Measurements from ENCODE around the gene MAGOHB. TPM values are rescaled to one million over a fixed set of nuclear protein-coding genes. Genes with fewer than 3 reads are reported as not detected.

The MAGOHB gene
- total RNA-seq, 1 experiment from 2014 or later, result 134 TPM

GRCh38 chr12:10641735-10642500 lies 28.5 kb upstream of the MAGOHB start:
- TF ChIP-seq CTCF (IDR thresholded peaks at IDR 0.05; ENCODE audit: insufficient read depth in 1 of 2, low read depth in 1 of 2, low read length in 1 of 2, severe bottlenecking in 1 of 2, unreplicated experiment in 1 of 2), result no peak
- no peak overlapping the region for H3K27ac Mint-ChIP-seq (ENCODE audit: unreplicated experiment)
- no peaks in the 10 kb centered on the region for H3K36me3 Mint-ChIP-seq (ENCODE audit: insufficient read depth, unreplicated experiment)
- peaks cover under 1% of the 10 kb centered on the region for H3K4me1 Mint-ChIP-seq (ENCODE audit: low read depth, unreplicated experiment)
- no TSS peak for BruUV-seq (replicated peaks)
- H3K4me3 Mint-ChIP-seq (ENCODE audit: unreplicated experiment), result no peak overlapping the region
- CTCF ChIA-PET, result no interaction called here
- DNase-seq, result no peak
- H3K9me3 Mint-ChIP-seq (ENCODE audit: unreplicated experiment), result peaks cover 25% of the 10 kb centered on the region
- Histone ChIP-seq H3K9me3 (peaks cover 16% of the 10 kb centered on the region), H3K36me3 (ENCODE audit: control insufficient read depth, insufficient read depth, low read length) (no peaks in the 10 kb centered on the region), H3K4me3 (ENCODE audit: low read depth, low read length) (no peak overlapping the region), H3K4me1 (peaks cover 16% of the 10 kb centered on the region), H3K27me3 (replicated peaks; ENCODE audit: control insufficient read depth, insufficient read depth, low read length) (no peaks in the 10 kb centered on the region)
- no peaks in the 10 kb centered on the region for H3K27me3 Mint-ChIP-seq (ENCODE audit: insufficient read depth, unreplicated experiment)
- POLR2A ChIA-PET, result no interaction called here
- intact Hi-C loops (cut with micrococcal nuclease; ENCODE audit: unreplicated experiment), result no loop called here

- Histone ChIP-seq H3K9me3 (no peaks in the 10 kb centered on the region), H3K4me1 (peaks cover 44% of the 10 kb centered on the region), H3K36me3 (ENCODE audit: control insufficient read depth, insufficient read depth, low read length) (no peaks in the 10 kb centered on the region), H3K27me3 (replicated peaks; ENCODE audit: control insufficient read depth, insufficient read depth, low read length) (no peaks in the 10 kb centered on the region), H3K4me3 (ENCODE audit: low read depth, low read length) (no peak overlapping the region)
- Mint-ChIP-seq H3K4me1 (ENCODE audit: low read depth, unreplicated experiment) (peaks cover 23% of the 10 kb centered on the region), H3K27me3 (ENCODE audit: insufficient read depth, unreplicated experiment) (no peaks in the 10 kb centered on the region), H3K36me3 (ENCODE audit: insufficient read depth, unreplicated experiment) (no peaks in the 10 kb centered on the region), H3K27ac (ENCODE audit: unreplicated experiment) (no peak overlapping the region), H3K4me3 (ENCODE audit: unreplicated experiment) (no peak overlapping the region), H3K9me3 (ENCODE audit: unreplicated experiment) (no peaks in the 10 kb centered on the region)
- ChIA-PET POLR2A (no interaction called here), CTCF (no interaction called here)
- no TSS peak for BruUV-seq (replicated peaks)
- DNase-seq, result no peak
- no peak for TF ChIP-seq CTCF (IDR thresholded peaks at IDR 0.05; ENCODE audit: insufficient read depth in 1 of 2, low read depth in 1 of 2, low read length in 1 of 2, severe bottlenecking in 1 of 2, unreplicated experiment in 1 of 2)
- intact Hi-C loops (cut with micrococcal nuclease; ENCODE audit: unreplicated experiment), result no loop called here
These were observed 25.3 kb upstream of the MAGOHB start for GRCh38 chr12:10638728-10639127.

GRCh38 chr12:10636611-10637010 lies 23.2 kb upstream of the MAGOHB start:
- no peak overlapping the region for H3K4me3 ChIP-seq (ENCODE audit: low read depth, low read length)
- H3K36me3 ChIP-seq (ENCODE audit: control insufficient read depth, insufficient read depth, low read length), result no peaks in the 10 kb centered on the region
- no peak for DNase-seq
- no peak for TF ChIP-seq CTCF (IDR thresholded peaks at IDR 0.05; ENCODE audit: insufficient read depth in 1 of 2, low read depth in 1 of 2, low read length in 1 of 2, severe bottlenecking in 1 of 2, unreplicated experiment in 1 of 2)
- intact Hi-C loops (cut with micrococcal nuclease; ENCODE audit: unreplicated experiment), result no loop called here
- H3K4me1 ChIP-seq, result peaks cover 55% of the 10 kb centered on the region
- peaks cover 41% of the 10 kb centered on the region for H3K4me1 Mint-ChIP-seq (ENCODE audit: low read depth, unreplicated experiment)
- no peaks in the 10 kb centered on the region for H3K9me3 ChIP-seq
- no TSS peak for BruUV-seq (replicated peaks)
- no peak overlapping the region for H3K27ac Mint-ChIP-seq (ENCODE audit: unreplicated experiment)
- no peaks in the 10 kb centered on the region for H3K9me3 Mint-ChIP-seq (ENCODE audit: unreplicated experiment)
- no peak overlapping the region for H3K4me3 Mint-ChIP-seq (ENCODE audit: unreplicated experiment)
- ChIA-PET CTCF (no interaction called here), POLR2A (no interaction called here)
- no peaks in the 10 kb centered on the region for H3K27me3 Mint-ChIP-seq (ENCODE audit: insufficient read depth, unreplicated experiment)
- H3K36me3 Mint-ChIP-seq (ENCODE audit: insufficient read depth, unreplicated experiment), result no peaks in the 10 kb centered on the region
- H3K27me3 ChIP-seq (replicated peaks; ENCODE audit: control insufficient read depth, insufficient read depth, low read length), result no peaks in the 10 kb centered on the region

Data from Caco-2 (cell line).